Adrenal gland (tissue), 12 donors: ENCODE results near the gene ALCAM. TPM values are rescaled to one million over a fixed set of nuclear protein-coding genes. Genes with fewer than 3 reads are reported as not detected.

Experiments used
- DNase-seq, 7 donors: peaks; one replicate each; pipeline ENCODE4 v3.0.0-alpha.2; 2019 to 2020
- H3K27ac ChIP-seq, 5 donors: fragments of 200-600 bp; sonication (generic) in 4 of 5; 1 replicate in 3 of 5; 2 replicates in 2 of 5; pipeline versions ENCODE4 v1.5.1 to v1.8.0; 2016 to 2020; ENCODE audit warnings: mild to moderate bottlenecking in 1 of 5
- H3K27me3 ChIP-seq: fragments of 200-600 bp; 2 replicates; pipeline ENCODE4 v1.8.0; 2021
- H3K36me3 ChIP-seq, 2 donors: fragments of 200-600 bp; replicated peaks in 1 of 2; 1 replicate in 1 of 2; 2 replicates in 1 of 2; pipeline versions ENCODE4 v1.5.1 to v1.8.0; 2018 to 2022
- H3K4me1 ChIP-seq, 2 donors: fragments of 200-600 bp; replicated peaks in 1 of 2; 1 replicate in 1 of 2; 2 replicates in 1 of 2; pipeline versions ENCODE4 v1.5.1 to v1.8.0; 2018 to 2021
- H3K4me3 ChIP-seq, 4 donors: fragments of 200-600 bp; sonication (generic) in 3 of 4; one replicate each; pipeline ENCODE4 v1.5.1; 2016 to 2018
- H3K9me3 ChIP-seq, 3 donors: fragments of 200-600 bp; sonication (generic) in 1 of 3; replicated peaks in 1 of 3; 1 replicate in 2 of 3; 2 replicates in 1 of 3; pipeline versions ENCODE4 v1.5.1 to v1.8.0; 2016 to 2021
- CTCF ChIP-seq, 6 experiments: fragments of 450-650 bp in 4 of 6; fragments of 200-600 bp in 2 of 6; sonication (generic) in 1 of 6; IDR thresholded peaks; 1 replicate in 5 of 6; 2 replicates in 1 of 6; pipeline versions ENCODE4 v1.5.1 to v1.8.0; 2016 to 2021; ENCODE audit warnings: antibody characterized with exemption in 6 of 6, mild to moderate bottlenecking in 2 of 6, moderate library complexity in 1 of 6
- POLR2A ChIP-seq, 2 donors: fragments of 450-650 bp; IDR thresholded peaks; one replicate each; pipeline ENCODE4 v1.6.1; 2017; ENCODE audit warnings: antibody characterized with exemption in 2 of 2, mild to moderate bottlenecking in 2 of 2, moderate library complexity in 1 of 2
- WGBS, 4 donors: extraction: QIAGEN DNeasy Blood & Tissue Kit in 2 of 4; methylation state at CpG; one replicate each; pipeline versions ENCODE4 v1.1.5 to v1.1.7; 2013 to 2017; 5-methylcytosine and 5-hydroxymethylcytosine counted together
- intact Hi-C, 2 donors: fragments of 100-400 bp; cut with DNase I; formaldehyde crosslinking; loops; one replicate each; pipeline versions ENCODE4 v1.14.1 to v1.15.0; 2022 to 2023
- polyA plus RNA-seq, 3 donors: library from polyadenylated mRNA; stranded (reverse); fragments of 200-250 nt in 2 of 3; fragments of 350-450 nt in 1 of 3; fragmentation: Illumina TruSeq in 1 of 3; extraction: RNeasy Lipid Tissue Mini Kit (QIAGEN cat#74804) in 1 of 3; gene quantifications; one replicate each; pipeline ENCODE4 v1.2.3, GENCODE V29; 2013 to 2014
- total RNA-seq, 9 donors: library from RNA; depleted of rRNA in 4 of 9; stranded (reverse); fragments of >200 nt in 4 of 9; fragments of 120-200 nt in 1 of 9; fragmentation: NEBNext Ultra II Directional in 1 of 9; extraction: Animal tissue kit (Norgen Biotek cat#: 25700) in 1 of 9; gene quantifications; one replicate each; pipeline versions ENCODE4 v1.1.0 to v1.2.4, GENCODE V29; 2013 to 2023
- donor health status: healthy with polysubstance abuse.
- donor health status: Bipolar disorder and iron deficiency.
- donor health status: DM: yes; HTN: yes; CAD: no.
- donor health status: DM: no; HTN: no; CAD: no.
- donor health status: DM: no; HTN: no; CAD: no.
- donor health status: DM: yes; HTN: yes; CAD: no.

ALCAM gene
- total and polyA plus RNA-seq, 12 donors: 9.1 to 64.1 (median 23.9) TPM

GRCh38 chr3:105431200-105431599, 64.5 kb downstream of the ALCAM start:
- WGBS, 4 donors: 86 to 91% (median 89%) methylated on average over 2 of the region's 2 CpGs
- TF ChIP-seq POLR2A (IDR thresholded peaks at IDR 0.05) (no peak), CTCF (IDR thresholded peaks at IDR 0.05) (no peak)
- Histone ChIP-seq H3K27me3 (no peaks in the 10 kb centered on the region), H3K4me1 (no peaks in the 10 kb centered on the region), H3K27ac (no peak overlapping the region), H3K36me3 (no peaks in the 10 kb centered on the region), H3K4me3 (no peak overlapping the region), H3K9me3 (no peaks in the 10 kb centered on the region)
- DNase-seq: no peak
- intact Hi-C loops: no loop called here

- Histone ChIP-seq H3K27me3 (no peaks in the 10 kb centered on the region), H3K27ac (no peak overlapping the region), H3K4me1 (no peaks in the 10 kb centered on the region), H3K4me3 (no peak overlapping the region), H3K36me3 (no peaks in the 10 kb centered on the region), H3K9me3 (no peaks in the 10 kb centered on the region)
- intact Hi-C loops: no loop called here
- WGBS, 4 donors: 70 to 80% (median 74%) methylated on average over 3 of the region's 3 CpGs
- TF ChIP-seq CTCF (IDR thresholded peaks at IDR 0.05) (no peak), POLR2A (IDR thresholded peaks at IDR 0.05) (no peak)
- no peak for DNase-seq
Measured at GRCh38 chr3:105435277-105435676, 68.6 kb downstream of the ALCAM start.

- no peak overlapping the region for H3K27ac ChIP-seq
- no peaks in the 10 kb centered on the region for H3K27me3 ChIP-seq
- intact Hi-C loops: no loop called here
- TF ChIP-seq CTCF (IDR thresholded peaks at IDR 0.05) (no peak), POLR2A (IDR thresholded peaks at IDR 0.05) (no peak)
- no peak overlapping the region for H3K4me3 ChIP-seq
- no peaks in the 10 kb centered on the region for H3K36me3 ChIP-seq
- no peak for DNase-seq
- no peaks in the 10 kb centered on the region for H3K9me3 ChIP-seq
- no peaks in the 10 kb centered on the region for H3K4me1 ChIP-seq
Measured at GRCh38 chr3:105436687-105437086, 70.0 kb downstream of the ALCAM start.

GRCh38 chr3:105440113-105440512, 73.4 kb downstream of the ALCAM start:
- intact Hi-C loops: no loop called here
- WGBS, 4 donors: 90 to 96% (median 95%) methylated on average over 3 of the region's 3 CpGs
- no peak for DNase-seq
- H3K4me3 ChIP-seq: no peak overlapping the region
- no peak for TF ChIP-seq POLR2A (IDR thresholded peaks at IDR 0.05)
- TF ChIP-seq CTCF (IDR thresholded peaks at IDR 0.05): no peak
- no peaks in the 10 kb centered on the region for H3K9me3 ChIP-seq
- H3K27me3 ChIP-seq: no peaks in the 10 kb centered on the region
- no peak overlapping the region for H3K27ac ChIP-seq
- no peaks in the 10 kb centered on the region for H3K4me1 ChIP-seq
- no peaks in the 10 kb centered on the region for H3K36me3 ChIP-seq
